OCI-LY3 (cell line): Measurements from ENCODE around the gene AKR1C1.

Experiments used
- CTCF ChIP-seq: fragments of 200-600, 300-600 bp; sonication (generic); IDR thresholded peaks from 2 replicates; pipeline ENCODE4 v1.5.1; 2014; ENCODE audit warnings: antibody characterized with exemption, low read length, low read depth
- EZH2phosphoT487 ChIP-seq: fragments of 200-600 bp; shearing (Covaris generic); IDR thresholded peaks from 2 replicates; pipeline ENCODE4 v1.6.1; 2018; ENCODE audit warnings: antibody characterized with exemption, mixed run types, low read depth

DNA sequence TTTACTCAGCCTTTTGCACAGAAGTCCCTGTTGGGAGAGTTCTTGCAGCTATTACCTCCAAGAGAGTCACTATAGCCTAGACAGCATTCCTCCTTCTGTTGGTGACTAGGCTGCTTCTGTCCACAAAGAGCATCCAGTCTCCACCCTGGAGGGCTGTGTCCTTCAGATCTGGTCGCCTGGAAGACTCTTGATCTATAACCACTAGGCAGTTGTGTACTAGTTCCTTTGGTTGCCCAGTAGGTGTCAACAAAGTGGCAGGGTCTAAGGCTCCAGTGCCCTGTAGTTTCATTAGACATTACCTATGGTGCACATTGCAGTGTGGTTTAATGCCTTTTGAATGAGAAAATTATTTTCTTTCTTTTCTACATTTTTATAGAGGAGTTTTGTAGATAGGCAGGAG, 51.7 kb downstream of the AKR1C1 start:
- TF ChIP-seq CTCF (peak; percentile 23; the same call in 1 of the 2 replicates), EZH2phosphoT487 (no peak)
